Stimulated activated CD4-positive, alpha-beta T cell treated with anti-CD3 and anti-CD28 coated beads, Interleukin-4, amount 100 ng/mL, for 4 hours (primary cell): ENCODE results near the gene LRFN2.

Experiments used
- DNase-seq, 2 experiments: peaks; one replicate each; pipeline ENCODE4 v3.0.0-alpha.2; 2020

The LRFN2 gene

DNA sequence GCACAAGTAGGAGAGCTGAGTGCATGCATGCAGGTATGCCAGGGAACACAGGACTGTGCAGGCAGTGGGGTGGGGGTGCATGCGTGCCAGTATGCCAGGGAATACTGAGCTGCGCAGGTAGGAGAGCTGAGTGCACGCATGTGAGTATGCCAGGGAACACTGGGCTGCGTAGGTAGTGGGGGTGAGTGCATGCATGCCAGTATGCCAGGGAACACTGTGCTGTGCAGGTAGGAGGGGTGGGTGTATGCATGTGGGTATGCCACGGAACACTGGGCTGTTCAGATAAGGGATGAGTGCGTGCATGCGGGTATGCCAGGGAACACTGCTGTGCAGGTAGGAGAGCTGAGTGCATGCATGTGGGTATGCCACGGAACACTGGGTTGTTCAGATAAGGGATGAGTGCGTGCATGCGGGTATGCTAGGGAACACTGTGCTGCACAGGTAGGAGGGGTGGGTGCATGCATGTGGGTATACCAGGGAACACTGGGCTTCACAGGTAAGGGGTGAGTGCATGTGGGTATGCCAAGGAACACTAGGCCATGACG is 77.4 kb downstream of the LRFN2 start:
- DNase-seq, result no peak

DNA sequence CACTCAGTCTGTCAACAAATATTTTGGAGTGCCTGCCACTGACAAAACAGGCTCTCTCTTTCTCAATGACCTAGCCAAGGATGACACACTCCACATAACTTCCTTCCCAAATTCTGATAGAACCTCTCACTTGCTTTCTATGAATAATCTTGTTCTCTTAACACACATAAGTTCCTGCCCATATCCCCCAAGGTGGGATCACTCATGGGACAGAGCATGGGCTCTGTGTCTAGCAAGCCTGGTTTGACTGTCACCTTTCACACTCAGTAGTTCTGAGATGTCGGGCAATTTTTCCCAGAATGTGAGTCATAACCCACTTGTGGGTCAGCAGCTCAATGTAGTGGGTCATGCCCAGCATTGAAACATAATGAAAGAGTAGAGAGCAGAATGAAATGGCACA is 78.1 kb downstream of the LRFN2 start:
- DNase-seq, result no peak

DNA sequence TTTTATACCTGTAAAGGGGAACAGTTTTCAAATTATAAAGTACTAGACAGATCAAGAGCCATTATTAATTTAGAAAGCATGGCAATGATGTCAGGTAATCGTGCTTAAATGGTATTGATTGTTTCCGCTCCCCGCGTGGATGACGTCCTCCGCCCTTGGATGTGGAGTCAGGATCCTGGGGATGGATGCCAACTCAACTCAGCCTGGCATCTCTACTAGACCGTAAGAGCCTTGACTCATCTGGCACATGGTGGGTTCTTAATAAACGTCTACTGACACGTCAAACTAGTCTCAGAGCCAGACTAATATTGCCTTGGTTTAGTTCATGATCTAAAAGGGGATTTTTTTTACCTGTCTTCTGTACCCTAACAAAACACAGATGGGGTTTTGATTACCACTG is 80.2 kb downstream of the LRFN2 start:
- DNase-seq, result no peak

DNA sequence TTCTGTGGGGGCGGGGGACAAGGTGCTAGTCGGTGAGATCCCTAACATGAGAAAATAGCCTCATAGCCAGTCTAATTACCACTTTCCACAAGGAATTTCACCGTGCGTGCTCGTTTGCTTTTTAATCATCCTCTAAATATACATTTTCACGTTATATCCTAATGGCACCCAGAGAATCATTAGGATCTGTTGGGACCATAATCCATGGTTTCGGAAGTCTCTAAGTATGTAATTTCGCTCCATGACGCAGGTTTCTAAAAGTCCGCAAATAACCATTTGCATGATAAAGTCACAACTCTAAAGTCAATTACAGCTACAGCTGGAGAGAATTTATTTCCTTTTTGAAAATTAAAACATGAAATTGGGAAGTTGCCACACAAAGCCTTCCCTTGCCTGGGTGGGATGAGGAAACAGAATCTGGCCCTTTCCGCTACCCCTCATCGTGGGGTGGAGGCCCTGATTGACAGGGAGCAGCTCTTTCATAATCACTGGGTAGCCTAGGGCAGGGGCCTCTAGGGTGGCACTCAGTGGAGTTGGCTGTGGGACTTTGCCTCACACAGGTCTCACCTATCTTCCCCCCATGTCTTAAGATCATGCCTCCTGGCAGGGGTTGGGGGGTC is 81.9 kb downstream of the LRFN2 start:
- DNase-seq, result no peak

DNA sequence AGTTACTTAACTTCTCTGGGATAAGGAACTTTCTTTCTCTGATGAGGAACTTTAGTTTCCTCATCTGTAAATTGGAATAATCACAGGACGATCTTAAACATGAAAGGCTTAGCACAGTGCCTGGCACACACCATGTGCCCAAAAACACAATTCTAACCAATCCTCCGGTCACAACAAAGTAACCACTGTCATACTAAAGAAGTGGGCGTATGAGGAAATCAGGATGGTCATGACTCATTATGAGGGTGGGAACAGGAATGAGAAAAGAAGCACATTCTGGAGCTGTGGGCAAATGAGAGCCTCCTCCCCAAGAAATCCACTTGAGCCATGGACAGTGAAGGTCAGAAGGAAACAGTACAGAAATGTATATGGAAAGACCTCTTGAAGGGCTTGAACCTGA is 82.9 kb downstream of the LRFN2 start:
- DNase-seq, result no peak

DNA sequence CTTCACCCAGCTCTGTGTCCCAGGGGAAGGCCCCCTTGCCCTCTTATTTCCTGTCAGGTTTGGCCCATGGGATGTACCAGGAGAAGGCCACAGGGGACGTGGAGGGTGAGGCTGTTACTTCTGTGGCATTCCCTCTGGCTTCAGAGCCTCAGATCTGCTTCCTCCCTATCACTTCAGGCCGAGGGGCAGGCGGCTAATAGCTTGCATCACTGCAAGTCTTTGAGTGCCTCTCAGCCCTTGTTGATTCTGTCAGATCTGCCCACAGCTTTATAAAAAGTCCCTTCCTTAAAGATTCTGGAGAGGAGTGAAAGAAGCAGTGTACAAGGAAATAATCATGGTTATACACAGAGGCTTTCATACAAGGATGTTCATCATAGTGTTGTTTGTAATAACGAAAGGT is 86.9 kb downstream of the LRFN2 start:
- no peak for DNase-seq

DNA sequence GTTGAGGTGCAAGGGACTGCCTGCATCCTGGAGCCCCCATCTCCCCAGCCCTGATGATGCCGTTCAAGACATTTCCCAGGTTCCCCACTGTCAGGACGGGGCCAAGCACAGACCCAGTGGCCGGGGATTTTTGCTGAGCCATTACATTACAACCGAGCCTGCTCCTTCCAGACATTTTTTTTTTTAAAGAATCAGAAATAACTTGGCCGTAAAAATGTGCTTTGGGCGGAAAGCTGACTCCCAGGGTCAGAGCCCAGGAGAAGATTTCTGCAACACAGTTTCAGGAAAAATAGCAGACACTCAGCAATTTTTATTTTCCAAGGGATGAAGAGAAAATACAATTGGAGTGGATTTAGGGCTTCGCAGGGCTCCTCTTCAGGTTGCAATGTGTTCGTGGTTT is 87.9 kb downstream of the LRFN2 start:
- no peak for DNase-seq

DNA sequence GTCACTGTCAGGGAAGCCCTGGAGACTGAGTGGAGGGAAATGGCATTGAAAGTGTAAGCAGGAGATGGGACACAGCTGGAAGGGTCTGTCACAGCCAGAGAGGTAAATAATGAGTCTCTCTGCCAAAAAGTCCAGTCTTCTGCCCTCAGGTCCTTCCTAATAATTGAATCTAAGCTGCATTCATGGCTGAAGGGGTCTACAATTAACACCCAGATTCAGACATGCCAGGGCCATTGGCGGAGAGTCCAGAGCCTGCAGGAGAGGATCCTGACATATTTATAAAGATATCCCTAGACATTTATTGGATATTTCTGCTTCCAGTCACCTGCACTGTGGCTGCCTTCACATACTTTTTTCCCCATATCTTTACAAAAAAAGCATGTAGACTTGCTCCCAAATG is 89.0 kb downstream of the LRFN2 start:
- no peak for DNase-seq

DNA sequence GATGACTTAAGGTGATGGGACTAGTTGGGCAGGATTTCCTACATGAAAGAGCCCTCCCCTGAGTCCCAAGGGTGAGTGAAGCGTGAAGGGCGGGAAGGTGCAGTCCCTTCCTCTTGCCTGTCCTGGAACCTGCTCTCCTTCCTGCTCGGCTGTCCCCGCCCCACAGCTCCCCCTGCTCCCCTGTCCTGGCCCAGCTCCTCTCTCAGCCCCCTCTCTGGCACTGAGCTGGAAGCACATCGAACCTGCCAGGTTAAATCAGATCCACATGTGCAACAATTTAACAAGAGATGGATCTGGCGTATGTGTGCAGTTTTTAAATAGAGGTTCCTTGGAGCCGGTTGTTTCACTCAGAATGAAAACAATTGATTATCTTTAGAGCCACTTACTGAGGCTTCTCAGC is 95.0 kb downstream of the LRFN2 start:
- DNase-seq, result no peak

DNA sequence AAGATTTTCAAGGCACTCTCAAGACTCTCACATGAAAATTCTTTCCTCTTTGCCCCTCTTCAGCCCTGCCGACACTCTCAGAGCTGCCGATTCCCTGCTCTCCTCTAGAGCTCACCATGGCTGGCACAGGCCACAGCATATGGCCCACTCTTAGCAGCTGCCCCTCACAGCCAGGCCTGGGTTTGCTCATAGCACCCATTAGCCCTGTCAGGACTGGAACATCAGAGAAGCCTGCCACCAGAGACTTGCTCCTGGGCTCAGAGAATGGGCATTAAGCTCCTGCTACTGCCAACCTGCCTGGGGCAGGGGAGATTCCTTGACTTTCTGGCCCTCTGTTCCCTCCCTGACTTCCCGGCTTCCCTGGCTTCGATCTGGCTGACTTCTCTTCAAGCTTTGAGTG is 96.7 kb downstream of the LRFN2 start:
- DNase-seq, result no peak

DNA sequence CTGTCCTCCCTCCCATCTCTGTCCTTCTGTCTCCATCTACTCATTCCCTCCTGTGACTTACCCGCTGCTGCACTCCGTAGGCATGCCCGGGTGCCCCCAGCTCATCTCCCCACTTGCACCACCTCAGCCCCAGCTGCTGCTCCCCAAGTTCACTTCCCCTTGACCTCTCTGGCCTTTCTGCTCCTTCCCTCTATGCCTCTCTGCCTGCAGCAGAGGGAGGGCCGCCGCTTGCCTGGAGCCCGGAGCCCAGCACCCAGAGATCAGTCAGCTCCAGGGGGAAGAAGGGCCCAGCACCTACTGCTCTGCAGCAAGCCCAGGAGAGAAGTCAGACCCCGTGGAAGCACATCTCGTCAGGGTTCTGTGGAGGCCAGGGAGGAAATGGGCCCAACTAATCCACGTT is 97.4 kb downstream of the LRFN2 start:
- DNase-seq, result no peak

DNA sequence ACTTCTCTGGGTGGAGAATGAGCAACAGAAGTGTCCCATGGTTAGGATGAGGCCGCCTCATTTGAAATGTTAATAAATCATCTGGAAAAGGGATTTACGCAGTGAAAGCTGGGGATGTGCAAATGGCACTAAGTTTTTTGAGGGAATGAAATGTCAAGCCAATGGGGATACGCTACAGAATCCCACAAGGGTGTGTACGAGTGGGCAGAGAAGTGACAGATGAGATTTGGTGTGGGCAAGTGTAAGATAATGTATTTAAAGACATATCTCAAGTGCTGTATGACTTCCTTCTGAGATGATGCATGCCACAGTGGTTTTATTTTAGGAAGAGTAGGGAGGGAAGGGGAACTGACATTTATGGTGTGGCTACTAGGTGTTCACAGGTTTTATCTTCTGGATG is 100.6 kb downstream of the LRFN2 start:
- DNase-seq, result no peak

DNA sequence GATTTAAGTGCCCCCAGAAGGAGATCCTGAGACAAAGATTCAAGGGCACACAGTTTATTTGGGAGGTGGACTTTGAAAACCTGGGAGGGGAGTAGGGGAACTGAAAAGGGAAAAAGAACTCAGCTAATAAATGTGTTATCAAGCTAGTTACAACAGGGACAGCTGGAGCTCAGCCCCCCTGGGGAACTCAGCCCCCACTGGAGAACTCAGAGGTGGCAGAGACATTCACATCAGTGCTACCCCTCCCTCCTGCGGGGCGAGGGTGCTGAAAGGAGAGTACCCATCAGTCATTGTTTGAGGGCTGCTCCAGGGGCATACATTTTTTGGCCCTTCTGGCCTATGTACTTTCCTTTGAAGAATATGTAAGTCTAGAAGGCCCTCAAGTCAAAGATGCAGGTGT is 101.4 kb downstream of the LRFN2 start:
- DNase-seq, result no peak

DNA sequence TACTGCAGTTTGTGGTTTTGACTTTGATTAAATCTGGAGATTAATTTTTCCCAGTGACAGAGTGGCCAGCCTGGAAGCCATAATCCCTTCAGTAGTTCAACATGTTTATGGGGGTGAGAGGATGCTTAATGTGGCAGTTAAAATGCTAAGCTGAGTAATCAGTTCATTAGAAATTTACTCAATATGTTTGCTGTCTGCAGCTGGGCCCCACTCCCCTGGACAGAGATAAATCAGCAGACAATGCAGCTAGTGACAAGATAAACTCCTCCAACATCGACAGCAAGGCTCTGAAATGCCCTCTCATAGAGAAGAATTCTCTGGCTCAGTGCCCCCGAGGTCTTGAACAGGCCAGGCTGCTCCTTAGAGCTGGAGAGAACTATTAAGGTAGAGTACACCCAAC is 101.9 kb downstream of the LRFN2 start:
- DNase-seq, result no peak

DNA sequence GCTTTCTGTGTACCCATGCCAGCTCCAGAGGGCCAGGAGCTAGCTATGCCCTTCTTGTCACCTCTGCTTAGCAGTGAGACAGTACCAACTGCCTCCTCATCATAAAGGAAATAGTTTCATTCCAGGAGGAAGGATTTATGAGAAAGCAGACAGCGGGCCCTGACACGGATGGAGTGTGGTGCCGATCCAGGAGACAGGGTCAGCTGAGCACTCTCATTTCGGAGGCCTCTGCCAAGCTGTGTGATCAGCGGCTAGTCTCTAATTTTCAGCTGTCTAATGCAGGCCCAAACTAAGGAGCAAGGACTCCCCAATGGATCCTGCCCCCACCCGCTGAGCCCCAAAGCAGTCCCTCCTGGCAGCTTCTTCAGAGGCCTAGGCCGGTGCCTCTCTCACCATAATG is 103.1 kb downstream of the LRFN2 start:
- DNase-seq, result no peak

DNA sequence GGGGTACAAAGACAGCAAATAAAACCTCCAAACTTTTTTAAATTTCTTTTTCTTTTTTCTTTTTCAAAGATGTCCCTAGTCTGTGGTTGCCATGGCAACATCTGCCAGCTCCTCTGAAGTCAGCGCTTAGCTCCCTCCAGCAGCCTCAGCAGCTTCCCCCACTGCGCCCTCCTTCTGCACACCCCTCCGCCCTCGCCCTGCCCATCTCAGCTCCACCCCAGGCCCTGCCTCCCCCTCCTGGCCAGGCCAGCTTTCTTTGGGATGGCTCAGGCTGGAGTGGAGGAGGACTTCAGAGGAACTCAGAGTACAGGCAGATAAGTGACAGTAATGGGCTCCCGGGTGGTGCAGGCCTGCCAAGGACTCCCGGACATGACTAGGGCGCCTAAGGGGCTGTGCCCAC is 104.6 kb downstream of the LRFN2 start:
- DNase-seq, result no peak

DNA sequence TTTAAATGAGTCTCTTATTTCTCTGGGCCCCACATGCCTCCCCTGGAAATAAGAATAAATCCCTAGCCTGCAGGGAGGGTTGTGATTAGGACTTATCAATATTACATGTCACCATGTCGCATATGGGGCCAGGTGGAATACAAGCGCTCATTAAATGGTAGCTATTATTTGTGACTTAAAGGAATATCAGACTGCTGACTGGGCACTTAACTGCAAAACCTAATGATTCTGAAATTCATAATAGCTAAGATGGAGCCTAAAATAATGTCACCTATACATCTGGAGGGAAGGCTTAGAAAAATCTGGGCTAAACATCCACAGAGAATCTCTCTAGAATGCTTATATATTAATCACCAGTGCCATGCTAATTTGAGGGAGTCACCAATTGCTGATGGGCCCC is 106.5 kb downstream of the LRFN2 start:
- DNase-seq, result no peak

DNA sequence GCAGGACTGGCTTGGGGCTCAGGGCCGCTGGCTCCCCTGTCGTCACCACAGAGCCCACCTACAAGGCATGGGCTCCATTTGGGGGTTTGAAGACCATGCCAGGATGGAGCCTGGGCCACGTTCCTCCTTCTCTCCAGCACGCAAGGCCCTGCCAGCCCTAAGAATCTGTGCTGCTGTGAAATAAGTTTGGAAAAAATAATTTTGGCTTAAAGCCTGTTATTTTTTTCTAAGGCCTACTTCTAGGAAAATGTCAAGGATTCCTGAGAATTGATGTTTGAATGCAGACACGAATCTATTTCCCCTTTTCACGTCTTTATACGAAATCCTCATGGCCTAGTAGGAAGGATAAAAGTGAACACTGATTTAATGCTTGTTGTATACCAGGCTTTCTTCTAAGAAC is 107.5 kb downstream of the LRFN2 start:
- DNase-seq, result no peak

DNA sequence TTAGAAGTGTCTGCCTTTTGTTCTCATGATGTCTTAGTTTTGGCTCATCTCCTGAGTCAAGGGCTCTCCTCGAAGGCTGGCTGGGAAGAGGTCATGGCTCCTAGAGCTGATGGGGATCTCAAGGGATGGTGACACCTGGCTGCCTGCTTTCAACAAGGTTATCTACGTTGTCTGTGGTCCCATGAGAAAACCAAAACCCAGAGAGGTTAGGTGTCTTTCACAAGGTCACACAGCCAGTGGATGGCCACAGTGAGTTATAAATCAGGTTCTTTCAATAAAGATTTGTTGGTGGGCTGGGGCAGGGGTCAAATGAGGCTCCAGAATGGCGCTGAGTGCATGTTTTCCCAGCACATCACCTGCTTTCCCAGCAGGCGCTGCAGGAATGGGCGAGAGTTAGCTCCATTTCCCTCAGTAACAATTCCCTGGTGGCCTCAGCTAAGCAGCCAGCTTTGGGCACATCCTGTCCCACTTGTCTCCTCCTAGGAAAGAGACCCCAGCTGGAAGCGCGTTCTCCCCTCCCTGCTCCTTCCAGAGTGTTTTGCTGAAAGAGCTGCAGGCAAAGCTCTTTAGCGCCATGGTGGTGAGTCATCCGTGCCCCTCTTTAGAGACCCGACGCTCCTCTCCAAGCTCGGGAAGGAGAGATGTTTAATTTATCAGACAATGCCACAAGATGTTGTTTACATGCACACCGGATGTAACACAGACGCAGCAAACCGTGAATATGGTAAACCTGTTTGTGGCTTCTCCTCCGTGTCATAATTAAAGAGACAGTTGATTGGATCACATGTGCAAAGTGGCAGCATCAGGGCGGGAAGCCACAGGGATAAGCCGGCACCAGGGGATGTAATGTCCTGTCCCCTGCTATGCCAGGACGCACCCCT is 109.7 kb downstream of the LRFN2 start:
- no peak for DNase-seq

DNA sequence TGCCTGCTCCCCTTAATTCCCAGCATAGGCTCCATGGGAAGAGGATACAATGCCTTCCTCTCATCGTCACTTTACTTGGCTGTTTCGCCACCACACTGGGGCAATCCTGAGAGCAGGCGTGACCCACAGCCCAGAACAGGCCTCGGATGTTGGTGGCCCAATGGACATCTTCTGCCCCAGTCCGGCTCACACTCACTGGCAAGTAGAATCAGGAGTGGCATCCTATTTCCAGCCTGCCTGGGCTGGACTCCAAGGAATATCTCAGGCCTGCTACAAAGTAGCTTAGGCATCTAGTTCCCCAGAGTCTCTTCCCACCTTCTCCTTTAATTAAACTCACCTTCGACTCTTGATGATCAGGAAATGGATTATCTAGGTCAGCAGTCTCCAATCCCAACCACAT is 110.5 kb downstream of the LRFN2 start:
- no peak for DNase-seq

DNA sequence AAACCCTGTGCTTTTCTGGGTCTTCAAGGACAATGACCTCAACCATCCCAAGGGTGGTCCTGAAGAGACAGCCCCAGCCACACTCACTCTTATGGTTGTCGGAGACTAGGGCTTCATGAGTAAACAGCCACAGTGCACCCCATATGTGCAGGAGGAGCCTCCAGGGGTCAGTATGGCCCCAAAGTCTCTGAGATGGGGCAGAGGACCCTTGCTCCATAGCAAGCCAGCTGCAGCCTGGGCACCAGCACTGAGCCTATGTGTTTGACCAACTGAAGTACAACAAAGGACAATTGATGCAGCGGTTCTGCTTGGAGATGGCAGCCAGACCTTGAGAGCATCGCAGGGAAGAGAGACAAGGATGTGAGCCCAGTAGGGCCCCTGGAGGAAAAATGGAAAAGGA is 112.2 kb downstream of the LRFN2 start:
- no peak for DNase-seq

DNA sequence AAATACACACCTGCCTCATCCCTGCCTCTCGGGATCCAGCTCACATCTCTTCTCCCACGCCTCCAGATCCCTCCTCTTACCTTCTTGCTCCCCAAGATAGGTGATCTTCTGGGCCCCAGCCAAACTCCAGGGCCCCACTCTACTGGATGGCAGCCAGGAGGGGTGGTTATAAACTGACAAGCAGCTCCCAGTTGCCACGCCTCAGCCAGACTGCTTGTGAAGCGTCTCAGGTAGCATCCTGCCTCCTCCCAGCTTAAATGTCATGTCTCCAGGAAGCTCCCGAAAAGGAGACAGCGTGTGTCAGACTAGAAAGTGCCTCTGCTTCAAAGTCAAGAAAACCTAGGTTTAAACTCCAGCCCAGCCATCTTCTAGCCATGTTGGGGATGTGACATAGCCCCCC is 114.1 kb downstream of the LRFN2 start:
- no peak for DNase-seq

DNA sequence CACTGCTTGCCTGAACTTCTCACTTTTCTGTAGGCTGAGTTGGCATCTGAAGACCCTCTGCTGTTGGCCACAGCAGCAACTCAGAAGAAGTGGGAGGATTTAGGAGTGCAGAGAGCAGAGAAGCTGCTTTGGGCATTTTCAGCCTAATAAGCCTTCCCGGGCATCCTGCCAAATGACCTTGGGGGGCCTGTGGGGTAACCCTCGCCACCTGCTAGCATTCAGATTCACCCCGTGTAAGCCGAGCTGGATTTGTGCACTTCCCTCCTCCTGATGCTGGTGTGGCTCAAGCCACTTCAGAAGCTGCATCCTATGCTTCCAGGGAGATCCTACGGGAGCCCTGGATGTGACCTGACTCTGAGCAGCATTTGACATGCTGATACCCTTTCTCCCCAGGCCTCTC is 114.8 kb downstream of the LRFN2 start:
- no peak for DNase-seq

DNA sequence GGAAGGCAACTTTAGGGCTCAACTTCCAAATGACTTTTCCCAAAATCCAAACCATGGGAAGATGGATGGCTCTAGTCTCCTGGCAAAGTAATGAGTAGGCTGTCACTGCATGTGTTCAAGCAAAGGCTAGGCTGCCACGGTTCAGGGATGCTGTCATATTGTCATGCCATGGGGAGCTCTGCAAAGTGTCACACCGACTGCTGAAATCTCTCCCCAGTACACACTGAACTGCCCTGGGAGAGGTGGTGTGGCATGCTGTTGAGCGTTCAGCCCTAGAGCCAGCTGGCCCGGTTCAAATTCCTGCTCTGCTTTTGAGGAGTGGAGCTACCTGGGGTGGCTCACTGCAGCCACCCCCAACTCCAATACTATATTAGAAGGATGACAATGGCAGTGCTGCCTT is 115.9 kb downstream of the LRFN2 start:
- no peak for DNase-seq

DNA sequence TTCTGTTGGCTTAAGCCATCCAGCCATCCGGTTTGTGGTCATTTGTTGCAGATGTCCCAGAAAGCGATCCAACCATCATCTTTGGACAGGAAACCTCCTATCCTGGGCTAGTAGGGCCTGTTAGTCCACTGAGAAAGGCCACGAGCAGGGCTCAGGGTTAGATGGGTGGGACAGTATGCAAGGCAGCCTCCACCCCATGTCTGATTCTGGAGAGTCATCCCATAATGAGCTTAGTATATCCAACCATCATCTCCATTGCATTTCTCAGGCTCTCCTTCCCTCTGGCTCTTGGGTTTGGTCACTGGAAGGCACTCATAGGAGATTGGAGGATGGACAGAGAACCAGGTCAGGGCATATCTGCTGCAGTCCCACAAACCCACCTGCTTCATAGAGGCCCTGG is 117.8 kb downstream of the LRFN2 start:
- DNase-seq, result no peak
